SJCRH30 (cell line): ENCODE results near the gene NPR3. TPM values are rescaled to one million over a fixed set of nuclear protein-coding genes. Genes with fewer than 3 reads are reported as not detected.

Experiments used
- DNase-seq, 2 experiments: peaks; one replicate each; pipeline ENCODE4 v3.0.0-alpha.2; 2015 to 2020
- H3K27ac ChIP-seq: fragments of 250-450 bp; sonication (Bioruptor Pico); 2 replicates; pipeline ENCODE4 v1.5.1; 2020; ENCODE audit warnings: mild to moderate bottlenecking, moderate library complexity
- H3K27me3 ChIP-seq: fragments of 250-450 bp; sonication (Bioruptor Pico); 2 replicates; pipeline ENCODE4 v1.5.1; 2020; ENCODE audit warnings: mild to moderate bottlenecking, moderate library complexity
- H3K36me3 ChIP-seq: fragments of 250-450 bp; sonication (Bioruptor Pico); 2 replicates; pipeline ENCODE4 v1.5.1; 2020; ENCODE audit warnings: mild to moderate bottlenecking, moderate library complexity
- H3K4me1 ChIP-seq: fragments of 250-450 bp; sonication (Bioruptor Pico); 2 replicates; pipeline ENCODE4 v1.5.1; 2020; ENCODE audit warnings: mild to moderate bottlenecking, moderate library complexity
- H3K4me3 ChIP-seq: fragments of 250-450 bp; sonication (Bioruptor Pico); 2 replicates; pipeline ENCODE4 v1.5.1; 2020; ENCODE audit warnings: mild to moderate bottlenecking, moderate library complexity
- H3K9me3 ChIP-seq: fragments of 250-450 bp; sonication (Bioruptor Pico); replicated peaks from 2 replicates; pipeline ENCODE4 v1.5.1; 2020; ENCODE audit warnings: mild to moderate bottlenecking, moderate library complexity
- total RNA-seq: library from RNA; depleted of rRNA; stranded (reverse); fragments of >200 nt; shearing (Covaris generic); gene quantifications from 2 replicates; pipeline ENCODE4 v1.2.3, GENCODE V29; 2014; rRNA removed

Gene NPR3, protein sequence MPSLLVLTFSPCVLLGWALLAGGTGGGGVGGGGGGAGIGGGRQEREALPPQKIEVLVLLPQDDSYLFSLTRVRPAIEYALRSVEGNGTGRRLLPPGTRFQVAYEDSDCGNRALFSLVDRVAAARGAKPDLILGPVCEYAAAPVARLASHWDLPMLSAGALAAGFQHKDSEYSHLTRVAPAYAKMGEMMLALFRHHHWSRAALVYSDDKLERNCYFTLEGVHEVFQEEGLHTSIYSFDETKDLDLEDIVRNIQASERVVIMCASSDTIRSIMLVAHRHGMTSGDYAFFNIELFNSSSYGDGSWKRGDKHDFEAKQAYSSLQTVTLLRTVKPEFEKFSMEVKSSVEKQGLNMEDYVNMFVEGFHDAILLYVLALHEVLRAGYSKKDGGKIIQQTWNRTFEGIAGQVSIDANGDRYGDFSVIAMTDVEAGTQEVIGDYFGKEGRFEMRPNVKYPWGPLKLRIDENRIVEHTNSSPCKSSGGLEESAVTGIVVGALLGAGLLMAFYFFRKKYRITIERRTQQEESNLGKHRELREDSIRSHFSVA
- total RNA-seq: 0.23 and 0.24 TPM in 2 replicates

- H3K4me3 ChIP-seq: no peak within 1 kb of the TSS
- H3K27ac ChIP-seq: no peak within 1 kb of the TSS
- H3K4me1 ChIP-seq: no peaks in the 10 kb centered on the region
- DNase-seq: no peak
- no peaks in the 10 kb centered on the region for H3K27me3 ChIP-seq
- no peaks in the 10 kb centered on the region for H3K9me3 ChIP-seq
- H3K36me3 ChIP-seq: no peaks in the 10 kb centered on the region
These were observed at the start of gene NPR3 for GRCh38 chr5:32710550-32711361. TSS of gene NPR3 (plus strand) at chr5:32711321. CDS start at chr5:32711777, 456 bp downstream.

DNA sequence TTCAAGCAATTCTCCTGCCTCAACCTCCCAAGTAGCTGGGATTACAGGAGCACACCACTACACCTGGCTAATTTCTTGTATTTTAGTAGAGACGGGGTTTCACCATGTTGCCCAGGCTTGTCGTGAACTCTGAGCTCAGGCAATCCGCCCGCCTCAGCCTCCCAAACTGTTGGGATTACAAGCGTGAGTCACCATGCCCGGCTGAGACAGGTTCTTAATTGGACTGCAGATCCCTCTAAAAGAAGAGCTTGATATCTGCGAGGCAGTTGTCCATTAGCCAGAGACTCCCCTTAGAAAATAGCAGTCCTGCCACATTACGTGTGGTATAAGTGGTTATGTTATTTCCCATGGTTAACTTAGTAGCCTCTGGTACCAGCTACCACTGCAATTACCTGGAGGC lies 46.6 kb upstream of the NPR3 start:
- no peaks in the 10 kb centered on the region for H3K4me1 ChIP-seq
- H3K27ac ChIP-seq: no peak overlapping the region
- H3K27me3 ChIP-seq: no peaks in the 10 kb centered on the region
- DNase-seq: no peak
- H3K36me3 ChIP-seq: no peaks in the 10 kb centered on the region
- no peak overlapping the region for H3K4me3 ChIP-seq
- 0 out of 2 replicates have a peak, but pooled peaks cover 4% of the 10 kb centered on the region for H3K9me3 ChIP-seq

- H3K9me3 ChIP-seq: peaks cover 21% of the 10 kb centered on the region
- H3K4me3 ChIP-seq: no peak overlapping the region
- no peaks in the 10 kb centered on the region for H3K36me3 ChIP-seq
- no peak for DNase-seq
- no peak overlapping the region for H3K27ac ChIP-seq
- H3K27me3 ChIP-seq: no peaks in the 10 kb centered on the region
- H3K4me1 ChIP-seq: no peaks in the 10 kb centered on the region
These were observed 42.6 kb upstream of the NPR3 start for GRCh38 chr5:32668552-32668951.

GRCh38 chr5:32673272-32673671 lies 37.8 kb upstream of the NPR3 start:
- Histone ChIP-seq H3K4me3 (no peak overlapping the region), H3K27me3 (no peaks in the 10 kb centered on the region), H3K4me1 (no peaks in the 10 kb centered on the region), H3K27ac (no peak overlapping the region), H3K9me3 (peaks cover 22% of the 10 kb centered on the region), H3K36me3 (no peaks in the 10 kb centered on the region)
- no peak for DNase-seq

GRCh38 chr5:32677023-32677422 lies 34.1 kb upstream of the NPR3 start:
- no peaks in the 10 kb centered on the region for H3K36me3 ChIP-seq
- H3K4me1 ChIP-seq: no peaks in the 10 kb centered on the region
- H3K27ac ChIP-seq: no peak overlapping the region
- peak; percentile 26 to 31 for DNase-seq
- no peak overlapping the region for H3K4me3 ChIP-seq
- no peaks in the 10 kb centered on the region for H3K27me3 ChIP-seq
- H3K9me3 ChIP-seq: peaks cover 14% of the 10 kb centered on the region

DNA sequence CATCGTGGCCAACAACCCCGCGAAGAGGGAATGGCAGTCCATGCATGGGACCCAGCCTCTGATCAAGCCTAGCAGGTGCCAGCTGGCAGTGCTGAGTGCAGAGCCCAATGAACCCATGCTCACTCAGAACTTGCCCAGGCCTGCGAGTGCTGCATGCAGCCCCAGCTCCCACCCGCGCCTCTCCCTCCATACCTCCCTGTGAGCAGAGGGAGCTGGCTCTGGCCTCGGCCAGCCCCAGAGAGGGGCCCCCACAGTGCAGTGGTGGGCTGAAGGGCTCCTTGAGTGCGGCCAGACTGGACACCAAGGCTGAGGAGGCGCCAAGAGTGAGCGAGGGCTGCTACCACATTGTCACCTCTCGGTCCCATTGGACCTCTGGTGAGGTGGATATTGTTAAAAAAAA lies 32.6 kb upstream of the NPR3 start:
- Histone ChIP-seq H3K4me1 (no peaks in the 10 kb centered on the region), H3K9me3 (peaks cover 6% of the 10 kb centered on the region; the same call in 1 of the 2 replicates), H3K27ac (no peak overlapping the region), H3K27me3 (no peaks in the 10 kb centered on the region), H3K36me3 (no peaks in the 10 kb centered on the region), H3K4me3 (no peak overlapping the region)
- DNase-seq: no peak

GRCh38 chr5:32679218-32679617 lies 31.9 kb upstream of the NPR3 start:
- H3K27ac ChIP-seq: no peak overlapping the region
- no peak for DNase-seq

DNA sequence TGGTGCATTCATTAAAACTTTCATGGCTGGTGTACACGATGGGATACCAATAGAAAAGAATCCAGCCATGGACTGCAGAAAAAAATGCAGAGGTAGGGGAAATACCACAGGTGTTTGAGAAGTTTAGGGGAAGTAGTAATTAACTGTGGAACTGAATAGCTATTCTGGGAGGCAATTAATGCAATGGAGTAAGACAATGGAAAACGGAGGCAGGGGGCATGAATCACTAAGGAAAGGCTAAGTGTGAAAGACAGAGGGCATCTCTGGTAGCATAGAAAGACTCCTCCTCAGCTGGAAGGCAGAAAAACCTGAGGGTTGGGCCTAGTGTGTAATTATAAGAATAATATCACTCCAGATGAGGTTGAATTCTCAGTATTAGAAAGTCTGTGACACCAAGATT lies 30.9 kb upstream of the NPR3 start:
- Histone ChIP-seq H3K9me3 (peaks cover 2% of the 10 kb centered on the region), H3K4me3 (no peak overlapping the region), H3K27me3 (no peaks in the 10 kb centered on the region), H3K4me1 (no peaks in the 10 kb centered on the region), H3K27ac (no peak overlapping the region), H3K36me3 (no peaks in the 10 kb centered on the region)
- DNase-seq: no peak

More at GRCh38 chr5:32679218-32679617, 31.9 kb upstream of the NPR3 start:
- peaks cover 2% of the 10 kb centered on the region; the same call in 1 of the 2 replicates for H3K9me3 ChIP-seq
- H3K27me3 ChIP-seq: no peaks in the 10 kb centered on the region
- no peak overlapping the region for H3K4me3 ChIP-seq
- no peaks in the 10 kb centered on the region for H3K4me1 ChIP-seq
- H3K36me3 ChIP-seq: no peaks in the 10 kb centered on the region

DNA sequence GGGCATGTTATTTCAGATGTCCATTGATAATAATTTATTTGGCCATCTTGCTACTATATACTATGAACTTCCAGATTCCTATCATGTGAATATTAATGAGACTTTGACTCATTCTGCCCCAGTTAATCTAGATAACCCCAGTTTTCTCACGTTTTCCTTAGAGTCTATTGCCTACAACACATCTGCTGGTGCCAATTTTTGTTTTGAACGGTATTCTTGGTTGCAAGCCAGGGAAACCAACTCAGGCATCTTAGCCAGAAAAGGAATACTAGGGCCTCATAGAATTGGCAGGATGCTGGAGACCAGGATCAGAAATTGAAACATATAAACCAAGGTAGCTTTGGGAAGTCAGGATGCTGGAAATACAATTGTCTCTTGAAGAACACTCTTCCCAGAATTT lies 28.0 kb upstream of the NPR3 start:
- Histone ChIP-seq H3K27ac (no peak overlapping the region), H3K27me3 (no peaks in the 10 kb centered on the region), H3K4me1 (peaks cover 7% of the 10 kb centered on the region), H3K9me3 (peaks cover 3% of the 10 kb centered on the region), H3K36me3 (no peaks in the 10 kb centered on the region), H3K4me3 (no peak overlapping the region)
- no peak for DNase-seq

GRCh38 chr5:32684260-32684659 lies 26.9 kb upstream of the NPR3 start:
- no peaks in the 10 kb centered on the region for H3K27me3 ChIP-seq
- peaks cover 7% of the 10 kb centered on the region for H3K4me1 ChIP-seq
- DNase-seq: no peak
- no peak overlapping the region for H3K27ac ChIP-seq
- H3K36me3 ChIP-seq: no peaks in the 10 kb centered on the region
- peaks cover 3% of the 10 kb centered on the region for H3K9me3 ChIP-seq
- no peak overlapping the region for H3K4me3 ChIP-seq

- Histone ChIP-seq H3K9me3 (peaks cover 3% of the 10 kb centered on the region), H3K4me1 (peaks cover 7% of the 10 kb centered on the region), H3K27ac (no peak overlapping the region), H3K27me3 (no peaks in the 10 kb centered on the region), H3K4me3 (no peak overlapping the region), H3K36me3 (no peaks in the 10 kb centered on the region)
- DNase-seq: peak in 1 of 2 experiments; percentile 26
These were observed 24.2 kb upstream of the NPR3 start for GRCh38 chr5:32686799-32687498.

GRCh38 chr5:32687499-32687831 lies 23.7 kb upstream of the NPR3 start:
- H3K4me3 ChIP-seq: no peak overlapping the region
- no peaks in the 10 kb centered on the region for H3K36me3 ChIP-seq
- peak; percentile 53 to 61 for DNase-seq
- no peak overlapping the region for H3K27ac ChIP-seq
- H3K27me3 ChIP-seq: no peaks in the 10 kb centered on the region
- peaks cover 7% of the 10 kb centered on the region for H3K4me1 ChIP-seq
- H3K9me3 ChIP-seq: peaks cover 3% of the 10 kb centered on the region

- no peak overlapping the region for H3K27ac ChIP-seq
- peaks cover 1% of the 10 kb centered on the region for H3K9me3 ChIP-seq
- no peaks in the 10 kb centered on the region for H3K36me3 ChIP-seq
- no peaks in the 10 kb centered on the region for H3K27me3 ChIP-seq
- no peak overlapping the region for H3K4me3 ChIP-seq
- DNase-seq: peak in 1 of 2 experiments; percentile 16
- peaks cover 7% of the 10 kb centered on the region for H3K4me1 ChIP-seq
These were observed 21.0 kb upstream of the NPR3 start for GRCh38 chr5:32690153-32690552.

- Histone ChIP-seq H3K27me3 (no peaks in the 10 kb centered on the region), H3K9me3 (no peaks in the 10 kb centered on the region), H3K4me3 (no peak overlapping the region), H3K36me3 (no peaks in the 10 kb centered on the region), H3K27ac (no peak overlapping the region), H3K4me1 (peaks cover 7% of the 10 kb centered on the region)
- DNase-seq: no peak
These were observed 20.5 kb upstream of the NPR3 start for GRCh38 chr5:32690666-32691065.
